Measurements from ENCODE around the gene SLC17A7.
A peak's percentile ranks its signal among the peaks of the same experiment; 100 is the strongest.

GRCh38 chr19:49391581-49392399, 49.5 kb downstream of the SLC17A7 start:
- peak; percentile 75 to 77 for TF ChIP-seq CTCF (conservative IDR thresholded peaks at IDR 0.05 in 1 of 2, IDR thresholded peaks at IDR 0.05 in 1 of 2; ENCODE audit: low read depth in 1 of 2, low read length in 2 of 2)
- no peak for TF ChIP-seq EZH2 (IDR thresholded peaks at IDR 0.05; ENCODE audit: low read length, missing control alignments)

Data from fibroblast of lung (primary cell).